OCI-LY7 (cell line): Measurements from ENCODE around the gene PHF8. TPM values are rescaled to one million over a fixed set of nuclear protein-coding genes. Genes with fewer than 3 reads are reported as not detected.

Source experiments
- BruUV-seq: library from RNA; stranded (reverse); fragments of 400-500 nt; replicated peaks from 2 replicates; lab custom pipeline; 2021; lab: Mats Ljungman, UMichigan
- CTCF ChIA-PET: fragments of 300-600 bp; sonication (Branson Sonifier 250); formaldehyde crosslinking; loops from one replicate; lab custom pipeline; 2022; ENCODE audit warnings: antibody characterized with exemption; ENCODE audit not compliant: unreplicated experiment; lab: Charles Lee
- POLR2A ChIA-PET: fragments of 300-600 bp; sonication (Branson Sonifier 250); formaldehyde crosslinking; loops from one replicate; lab custom pipeline; 2022; ENCODE audit warnings: antibody characterized with exemption; lab: Charles Lee
- DNase-seq: peaks from one replicate; pipeline ENCODE4 v3.0.0-alpha.2; 2015; ENCODE audit warnings: low spot score
- H2AFZ ChIP-seq: fragments of 200-600 bp; sonication (generic), shearing (Covaris generic); 2 replicates; pipeline ENCODE4 v1.6.1; 2014; ENCODE audit warnings: mild to moderate bottlenecking, antibody characterized with exemption, low read length, moderate library complexity
- H3K27ac ChIP-seq: fragments of 200-600 bp; sonication (generic); 2 replicates; pipeline ENCODE4 v1.5.1; 2014; ENCODE audit warnings: mixed run types, low read depth, mild to moderate bottlenecking, moderate library complexity, low read length, inconsistent platforms; ENCODE audit not compliant: poor library complexity, severe bottlenecking
- H3K36me3 ChIP-seq: fragments of 200-600 bp; sonication (generic); 2 replicates; pipeline ENCODE4 v1.6.1; 2014; ENCODE audit warnings: mild to moderate bottlenecking, antibody characterized with exemption, low read length, moderate library complexity, mixed read lengths; ENCODE audit not compliant: insufficient read depth
- H3K4me1 ChIP-seq: fragments of 200-600 bp; sonication (generic); 2 replicates; pipeline ENCODE4 v1.5.1; 2014; ENCODE audit warnings: mild to moderate bottlenecking, low read length; ENCODE audit not compliant: insufficient read depth, poor library complexity, severe bottlenecking
- H3K4me2 ChIP-seq: fragments of 200-600 bp; sonication (generic); 2 replicates; pipeline ENCODE4 v1.6.1; 2014; ENCODE audit warnings: mild to moderate bottlenecking, low read length
- H3K4me3 ChIP-seq: fragments of 200-600 bp; sonication (generic); 2 replicates; pipeline ENCODE4 v1.5.1; 2014; ENCODE audit warnings: mild to moderate bottlenecking, low read depth, low read length; ENCODE audit not compliant: poor library complexity, severe bottlenecking
- H3K79me2 ChIP-seq: fragments of 200-600 bp; sonication (generic); 2 replicates; pipeline ENCODE4 v1.6.1; 2016; ENCODE audit warnings: low read depth, mild to moderate bottlenecking, low read length, moderate library complexity, mixed read lengths; ENCODE audit not compliant: insufficient read depth
- H3K9me2 ChIP-seq: fragments of 200-600 bp; sonication (generic); 2 replicates; pipeline ENCODE4 v1.6.1; 2016; ENCODE audit warnings: mild to moderate bottlenecking, low read length, mixed read lengths; ENCODE audit not compliant: insufficient read depth
- H3K9me3 ChIP-seq: fragments of 200-600 bp; sonication (generic); 2 replicates; pipeline ENCODE4 v1.6.1; 2014; ENCODE audit warnings: mild to moderate bottlenecking, mixed run types, low read length, mixed read lengths
- H4K20me1 ChIP-seq: fragments of 200-600 bp; sonication (generic); 2 replicates; pipeline ENCODE4 v1.6.1; 2014; ENCODE audit warnings: mild to moderate bottlenecking, antibody characterized with exemption, low read length, moderate library complexity, mixed read lengths; ENCODE audit not compliant: insufficient read depth
- CTCF ChIP-seq: fragments of 200-600 bp; sonication (generic); conservative IDR thresholded peaks from 2 replicates; pipeline ENCODE4 v1.5.1; 2014; ENCODE audit warnings: mild to moderate bottlenecking, antibody characterized with exemption, low read length, moderate library complexity, mixed read lengths
- EZH2phosphoT487 ChIP-seq: fragments of 200-600 bp; sonication (generic); IDR thresholded peaks from 2 replicates; pipeline ENCODE4 v1.6.1; 2018; ENCODE audit warnings: low read depth, borderline replicate concordance, mild to moderate bottlenecking, mixed run types, antibody characterized with exemption, low read length, moderate library complexity, mixed read lengths
- intact Hi-C: fragments of 100-400 bp; cut with micrococcal nuclease; formaldehyde crosslinking; loops from one replicate; pipeline ENCODE4 v1.10.0; 2022; ENCODE audit not compliant: unreplicated experiment
- total RNA-seq, 2 experiments: library from RNA; depleted of rRNA in 1 of 2; stranded (reverse); fragments of >200 nt in 1 of 2; shearing (Covaris generic) in 1 of 2; gene quantifications; 2 replicates each; pipeline ENCODE4 v1.2.3, GENCODE V29; 2014 to 2022

The PHF8 gene
- total RNA-seq, 2 experiments from 2014 or later, result 29.7 to 44.2 TPM

DNA sequence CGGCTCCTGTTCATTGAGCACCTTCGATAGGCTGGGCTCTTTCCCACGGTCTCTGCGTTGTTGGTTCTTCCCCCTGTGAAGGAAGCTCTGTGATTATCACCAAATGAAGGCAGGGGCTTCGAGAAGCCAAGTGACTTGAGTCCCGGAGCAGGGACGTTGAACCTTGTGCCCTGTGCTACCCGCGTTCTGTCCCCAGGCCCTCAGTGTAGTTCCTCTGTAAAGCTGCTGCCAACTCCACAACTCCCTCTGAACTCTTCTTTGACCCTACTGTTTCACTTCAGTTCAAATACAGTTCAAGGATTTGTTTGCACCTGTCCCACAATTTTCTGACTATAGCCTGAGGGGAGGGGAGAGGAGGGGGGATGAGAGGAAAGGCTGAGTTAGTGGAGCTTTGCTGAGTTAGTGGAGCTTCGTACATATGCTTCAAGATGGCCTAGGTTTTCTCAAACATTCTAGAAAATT lies 635 bp upstream of the PHF8 start:
- Histone ChIP-seq H3K79me2 (peaks cover 8% of the 10 kb centered on the region), H3K4me2 (peak overlapping the region; percentile 94), H4K20me1 (no peaks in the 10 kb centered on the region), H3K4me1 (peaks cover 13% of the 10 kb centered on the region), H3K36me3 (peaks cover 17% of the 10 kb centered on the region), H3K9me2 (no peaks in the 10 kb centered on the region), H3K27ac (peak overlapping the region; percentile 88), H3K4me3 (peak overlapping the region; percentile 92), H2AFZ (peak overlapping the region; percentile 93; the same call in 1 of the 2 replicates), H3K9me3 (no peaks in the 10 kb centered on the region)
- intact Hi-C loops, result loop anchor here (1.0 to 10.0 kb wide), 3 partner anchors 138 to 1117 kb away; partner anchors contain the start of genes FAM120C and HUWE1
- TSS peak; percentile 79 for BruUV-seq
- ChIA-PET POLR2A (interaction anchor here (0.5 to 1.0 kb wide), 3 partner anchors 113 to 699 kb away, joined by 3 read pairs; no protein-coding TSS in a partner anchor), CTCF (no interaction called here)
- DNase-seq, result no peak
- TF ChIP-seq CTCF (no peak), EZH2phosphoT487 (no peak)

DNA sequence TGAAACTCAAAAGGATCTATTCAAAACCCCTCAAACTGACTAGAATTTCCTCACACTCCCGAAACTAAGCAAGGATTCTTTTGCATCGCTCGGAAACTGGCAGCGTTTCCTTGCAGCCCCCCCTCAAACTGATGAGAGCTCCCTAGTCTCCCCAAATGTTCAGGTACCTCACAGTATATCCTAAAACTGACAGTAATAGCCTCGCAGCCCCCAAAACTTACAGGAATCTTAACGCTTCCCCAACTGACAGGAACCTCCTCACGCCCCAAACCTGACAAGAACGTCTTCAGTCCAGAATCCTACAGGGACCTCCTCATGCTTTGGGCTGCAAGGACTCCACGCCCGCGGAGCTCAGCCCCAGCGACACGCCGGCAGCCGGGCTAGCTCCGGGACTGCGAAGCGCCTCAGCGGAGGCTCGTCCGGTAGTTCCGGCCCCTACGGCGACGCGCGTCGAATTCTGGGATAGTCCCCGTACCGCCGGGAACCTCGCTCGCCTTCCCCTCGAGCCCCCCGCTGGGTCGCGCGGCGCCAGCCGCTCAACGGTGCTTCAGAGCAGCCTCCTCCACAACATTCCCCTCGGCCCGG lies 640 bp downstream of the PHF8 start:
- BruUV-seq, result no TSS peak
- peak; percentile 52 for DNase-seq

More for the DNA sequence above, 640 bp downstream of the PHF8 start:
- no peak for TF ChIP-seq EZH2phosphoT487
- TF ChIP-seq CTCF, result no peak
- Histone ChIP-seq H3K4me2 (peak overlapping the region; percentile 92), H2AFZ (peak overlapping the region; percentile 79; the same call in 1 of the 2 replicates), H3K79me2 (peaks cover 8% of the 10 kb centered on the region), H3K27ac (peak overlapping the region; percentile 88), H3K4me3 (peak overlapping the region; percentile 92), H3K9me3 (no peaks in the 10 kb centered on the region), H3K36me3 (peaks cover 28% of the 10 kb centered on the region), H3K4me1 (peaks cover 13% of the 10 kb centered on the region), H4K20me1 (no peaks in the 10 kb centered on the region), H3K9me2 (no peaks in the 10 kb centered on the region)
- POLR2A ChIA-PET, result interaction anchor here (1.2 kb wide), 1 partner anchor 140 kb away, joined by 3 read pairs; the partner anchor contains the start of gene FAM120C
- CTCF ChIA-PET, result interaction anchor here (0.7 kb wide), 1 partner anchor 361 kb away, joined by 3 read pairs; no protein-coding TSS in a partner anchor
- intact Hi-C loops, result loop anchor here (1.0 to 10.0 kb wide), 3 partner anchors 140 to 1119 kb away; partner anchors contain the start of genes FAM120C and HUWE1
